ENCODE data around the gene P2RX4.

P2RX4 gene

GRCh38 chr12:121264135-121264534, 54.2 kb downstream of the P2RX4 start:
- Histone ChIP-seq H3K27ac (ENCODE audit: low read depth, low read length) (no peak overlapping the region), H3K9ac (ENCODE audit: low read length in 5 of 5) (no peak overlapping the region), H3K4me1 (ENCODE audit: control insufficient read depth in 5 of 5, insufficient read depth in 5 of 5, low read length in 5 of 5) (no peaks in the 10 kb centered on the region), H3K36me3 (ENCODE audit: control insufficient read depth in 5 of 5, insufficient read depth in 5 of 5, low read length in 5 of 5) (peaks cover 6 to 84% (median 71%) of the 10 kb centered on the region in 5 donors), H3K27me3 (ENCODE audit: control insufficient read depth in 5 of 5, insufficient read depth in 4 of 5, low read length in 5 of 5) (no peaks in the 10 kb centered on the region), H3K9me3 (ENCODE audit: control insufficient read depth in 5 of 5, low read length in 5 of 5) (no peaks in the 10 kb centered on the region), H3K4me3 (ENCODE audit: low read depth in 1 of 5, low read length in 5 of 5) (no peak overlapping the region)

GRCh38 chr12:121264951-121265515, 55.1 kb downstream of the P2RX4 start:
- peaks cover 9 to 84% (median 67%) of the 10 kb centered on the region in 5 donors for H3K36me3 ChIP-seq (ENCODE audit: control insufficient read depth in 5 of 5, insufficient read depth in 5 of 5, low read length in 5 of 5)
- H3K4me3 ChIP-seq (ENCODE audit: low read depth in 1 of 5, low read length in 5 of 5) = no peak overlapping the region
- no peaks in the 10 kb centered on the region for H3K9me3 ChIP-seq (ENCODE audit: control insufficient read depth in 5 of 5, low read length in 5 of 5)
- no peak overlapping the region for H3K9ac ChIP-seq (ENCODE audit: low read length in 5 of 5)
- no peak overlapping the region for H3K27ac ChIP-seq (ENCODE audit: low read depth, low read length)
- no peaks in the 10 kb centered on the region for H3K27me3 ChIP-seq (ENCODE audit: control insufficient read depth in 5 of 5, insufficient read depth in 4 of 5, low read length in 5 of 5)
- no peaks in the 10 kb centered on the region for H3K4me1 ChIP-seq (ENCODE audit: control insufficient read depth in 5 of 5, insufficient read depth in 5 of 5, low read length in 5 of 5)

GRCh38 chr12:121267822-121268221, 57.9 kb downstream of the P2RX4 start:
- no peak overlapping the region for H3K9ac ChIP-seq (ENCODE audit: low read length in 5 of 5)
- peaks cover 9 to 71% (median 51%) of the 10 kb centered on the region in 5 donors for H3K36me3 ChIP-seq (ENCODE audit: control insufficient read depth in 5 of 5, insufficient read depth in 5 of 5, low read length in 5 of 5)
- H3K4me3 ChIP-seq (ENCODE audit: low read depth in 1 of 5, low read length in 5 of 5) = no peak overlapping the region
- no peaks in the 10 kb centered on the region for H3K9me3 ChIP-seq (ENCODE audit: control insufficient read depth in 5 of 5, low read length in 5 of 5)
- no peaks in the 10 kb centered on the region for H3K27me3 ChIP-seq (ENCODE audit: control insufficient read depth in 5 of 5, insufficient read depth in 4 of 5, low read length in 5 of 5)
- no peaks in the 10 kb centered on the region for H3K4me1 ChIP-seq (ENCODE audit: control insufficient read depth in 5 of 5, insufficient read depth in 5 of 5, low read length in 5 of 5)
- H3K27ac ChIP-seq (ENCODE audit: low read depth, low read length) = no peak overlapping the region

- Histone ChIP-seq H3K27me3 (ENCODE audit: control insufficient read depth in 5 of 5, insufficient read depth in 4 of 5, low read length in 5 of 5) (no peaks in the 10 kb centered on the region), H3K36me3 (ENCODE audit: control insufficient read depth in 5 of 5, insufficient read depth in 5 of 5, low read length in 5 of 5) (peaks cover 4 to 46% (median 34%) of the 10 kb centered on the region in 5 donors), H3K9ac (ENCODE audit: low read length in 5 of 5) (no peak overlapping the region), H3K9me3 (ENCODE audit: control insufficient read depth in 5 of 5, low read length in 5 of 5) (no peaks in the 10 kb centered on the region), H3K27ac (ENCODE audit: low read depth, low read length) (no peak overlapping the region), H3K4me3 (ENCODE audit: low read depth in 1 of 5, low read length in 5 of 5) (no peak overlapping the region), H3K4me1 (ENCODE audit: control insufficient read depth in 5 of 5, insufficient read depth in 5 of 5, low read length in 5 of 5) (peaks cover under 1 to 26% (median 11%) of the 10 kb centered on the region in 5 donors)
Observed at GRCh38 chr12:121273364-121273896, 63.5 kb downstream of the P2RX4 start.

GRCh38 chr12:121274036-121274763, 64.3 kb downstream of the P2RX4 start:
- H3K36me3 ChIP-seq (ENCODE audit: control insufficient read depth in 5 of 5, insufficient read depth in 5 of 5, low read length in 5 of 5) = peaks cover 2 to 38% (median 26%) of the 10 kb centered on the region in 5 donors
- peaks cover 0 to 5% (median 0%) of the 10 kb centered on the region in 5 donors for H3K27me3 ChIP-seq (ENCODE audit: control insufficient read depth in 5 of 5, insufficient read depth in 4 of 5, low read length in 5 of 5)
- no peak overlapping the region for H3K4me3 ChIP-seq (ENCODE audit: low read depth in 1 of 5, low read length in 5 of 5)
- H3K9me3 ChIP-seq (ENCODE audit: control insufficient read depth in 5 of 5, low read length in 5 of 5) = no peaks in the 10 kb centered on the region
- no peak overlapping the region for H3K27ac ChIP-seq (ENCODE audit: low read depth, low read length)
- H3K9ac ChIP-seq (ENCODE audit: low read length in 5 of 5) = no peak overlapping the region
- H3K4me1 ChIP-seq (ENCODE audit: control insufficient read depth in 5 of 5, insufficient read depth in 5 of 5, low read length in 5 of 5) = peaks cover 7 to 34% (median 18%) of the 10 kb centered on the region in 5 donors

GRCh38 chr12:121277374-121277759, 67.4 kb downstream of the P2RX4 start:
- H3K27ac ChIP-seq (ENCODE audit: low read depth, low read length) = peak overlapping the region; percentile 67
- no peaks in the 10 kb centered on the region for H3K9me3 ChIP-seq (ENCODE audit: control insufficient read depth in 5 of 5, low read length in 5 of 5)
- H3K4me3 ChIP-seq (ENCODE audit: low read depth in 1 of 5, low read length in 5 of 5) = no peak overlapping the region

GRCh38 chr12:121278169-121279070, 68.5 kb downstream of the P2RX4 start:
- Histone ChIP-seq H3K4me1 (ENCODE audit: control insufficient read depth in 5 of 5, insufficient read depth in 5 of 5, low read length in 5 of 5) (peaks cover 11 to 55% (median 35%) of the 10 kb centered on the region in 5 donors), H3K4me3 (ENCODE audit: low read depth in 1 of 5, low read length in 5 of 5) (peak overlapping the region in 1 of 5 donors; percentile 22), H3K36me3 (ENCODE audit: control insufficient read depth in 5 of 5, insufficient read depth in 5 of 5, low read length in 5 of 5) (peaks cover 0 to 16% (median 12%) of the 10 kb centered on the region in 5 donors), H3K27me3 (ENCODE audit: control insufficient read depth in 5 of 5, insufficient read depth in 4 of 5, low read length in 5 of 5) (peaks cover 0 to 5% (median 0%) of the 10 kb centered on the region in 5 donors), H3K27ac (ENCODE audit: low read depth, low read length) (peak overlapping the region; percentile 74), H3K9ac (ENCODE audit: low read length in 5 of 5) (peak overlapping the region in 2 of 5 donors; percentile 59 to 96), H3K9me3 (ENCODE audit: control insufficient read depth in 5 of 5, low read length in 5 of 5) (no peaks in the 10 kb centered on the region)

More at GRCh38 chr12:121277374-121277759, 67.4 kb downstream of the P2RX4 start:
- Histone ChIP-seq H3K4me1 (ENCODE audit: control insufficient read depth in 5 of 5, insufficient read depth in 5 of 5, low read length in 5 of 5) (peaks cover 11 to 49% (median 33%) of the 10 kb centered on the region in 5 donors), H3K27me3 (ENCODE audit: control insufficient read depth in 5 of 5, insufficient read depth in 4 of 5, low read length in 5 of 5) (peaks cover 0 to 5% (median 0%) of the 10 kb centered on the region in 5 donors), H3K36me3 (ENCODE audit: control insufficient read depth in 5 of 5, insufficient read depth in 5 of 5, low read length in 5 of 5) (peaks cover 0 to 18% (median 16%) of the 10 kb centered on the region in 5 donors), H3K9ac (ENCODE audit: low read length in 5 of 5) (peak overlapping the region in 1 of 5 donors; percentile 4)

GRCh38 chr12:121279071-121279375, 69.1 kb downstream of the P2RX4 start:
- H3K9me3 ChIP-seq (ENCODE audit: control insufficient read depth in 5 of 5, low read length in 5 of 5) = no peaks in the 10 kb centered on the region
- H3K4me3 ChIP-seq (ENCODE audit: low read depth in 1 of 5, low read length in 5 of 5) = peak overlapping the region in 3 of 5 donors; percentile 7 to 42 (median 12)
- peak overlapping the region; percentile 74 for H3K27ac ChIP-seq (ENCODE audit: low read depth, low read length)
- H3K9ac ChIP-seq (ENCODE audit: low read length in 5 of 5) = peak overlapping the region in 2 of 5 donors; percentile 59 to 96
- peaks cover 11 to 56% (median 35%) of the 10 kb centered on the region in 5 donors for H3K4me1 ChIP-seq (ENCODE audit: control insufficient read depth in 5 of 5, insufficient read depth in 5 of 5, low read length in 5 of 5)
- peaks cover 0 to 11% (median 6%) of the 10 kb centered on the region in 5 donors for H3K36me3 ChIP-seq (ENCODE audit: control insufficient read depth in 5 of 5, insufficient read depth in 5 of 5, low read length in 5 of 5)
- H3K27me3 ChIP-seq (ENCODE audit: control insufficient read depth in 5 of 5, insufficient read depth in 4 of 5, low read length in 5 of 5) = peaks cover 0 to 5% (median 0%) of the 10 kb centered on the region in 5 donors

GRCh38 chr12:121279507-121279915, 69.6 kb downstream of the P2RX4 start:
- Histone ChIP-seq H3K9ac (ENCODE audit: low read length in 5 of 5) (peak overlapping the region in 2 of 5 donors; percentile 47 to 59), H3K4me1 (ENCODE audit: control insufficient read depth in 5 of 5, insufficient read depth in 5 of 5, low read length in 5 of 5) (peaks cover 13 to 52% (median 38%) of the 10 kb centered on the region in 5 donors)

More at GRCh38 chr12:121279507-121279915, 69.6 kb downstream of the P2RX4 start:
- Histone ChIP-seq H3K4me3 (ENCODE audit: low read depth in 1 of 5, low read length in 5 of 5) (peak overlapping the region in 3 of 5 donors; percentile 7 to 42 (median 12)), H3K9me3 (ENCODE audit: control insufficient read depth in 5 of 5, low read length in 5 of 5) (no peaks in the 10 kb centered on the region), H3K36me3 (ENCODE audit: control insufficient read depth in 5 of 5, insufficient read depth in 5 of 5, low read length in 5 of 5) (peaks cover 0 to 6% (median 3%) of the 10 kb centered on the region in 5 donors), H3K27ac (ENCODE audit: low read depth, low read length) (peak overlapping the region; percentile 74), H3K27me3 (ENCODE audit: control insufficient read depth in 5 of 5, insufficient read depth in 4 of 5, low read length in 5 of 5) (peaks cover 0 to 5% (median 0%) of the 10 kb centered on the region in 5 donors)

Data from subcutaneous abdominal adipose tissue (tissue), 5 donors.